SW 1271 (cell line): ENCODE results near the gene RAI14.
"Not testable (repeated sequence)": the region's sequence is repeated elsewhere in the genome, so short reads cannot be mapped to it uniquely, and the experiment has no call there.

Source experiments
- DNase-seq, 2 experiments: peaks; one replicate each; lab custom pipeline; 2025; lab: John Stamatoyannopoulos, UW

RAI14 gene

GRCh38 chr5:34822956-34823715 is 167.0 kb downstream of the RAI14 start:
- no peak for DNase-seq

GRCh38 chr5:34826347-34826746 is 170.2 kb downstream of the RAI14 start:
- no peak for DNase-seq

GRCh38 chr5:34827588-34828506 is 171.7 kb downstream of the RAI14 start:
- no peak for DNase-seq

GRCh38 chr5:34830827-34831226 is 174.7 kb downstream of the RAI14 start:
- not testable (repeated sequence) for DNase-seq

- DNase-seq, result no peak
Measured at GRCh38 chr5:34831303-34831702, 175.2 kb downstream of the RAI14 start.

- no peak for DNase-seq
Measured at GRCh38 chr5:34832568-34832967, 176.4 kb downstream of the RAI14 start.

- no peak for DNase-seq
Measured at GRCh38 chr5:34833090-34833489, 177.0 kb downstream of the RAI14 start.

GRCh38 chr5:34833976-34834793 is 178.1 kb downstream of the RAI14 start:
- DNase-seq, result no peak

- no peak for DNase-seq
Measured at GRCh38 chr5:34834794-34835089, 178.6 kb downstream of the RAI14 start.

- no peak for DNase-seq
Measured at GRCh38 chr5:34835664-34836063, 179.5 kb downstream of the RAI14 start.

GRCh38 chr5:34838785-34839714 is 182.9 kb downstream of the RAI14 start, which contains the start of gene TTC23L:
Gene TTC23L (plus strand): TSS chr5:34839164. CDS start chr5:34840672, 1,508 bp downstream.
- DNase-seq, result peak; percentile 77 to 89

GRCh38 chr5:34841816-34842215 is 185.7 kb downstream of the RAI14 start:
- DNase-seq, result no peak

- no peak for DNase-seq
Measured at GRCh38 chr5:34842554-34842953, 186.4 kb downstream of the RAI14 start.

- no peak for DNase-seq
Measured at GRCh38 chr5:34843497-34843896, 187.4 kb downstream of the RAI14 start.

GRCh38 chr5:34844106-34844505 is 188.0 kb downstream of the RAI14 start:
- DNase-seq, result no peak

GRCh38 chr5:34844999-34845398 is 188.9 kb downstream of the RAI14 start:
- DNase-seq, result no peak

GRCh38 chr5:34847056-34847455 is 190.9 kb downstream of the RAI14 start:
- DNase-seq, result no peak

- DNase-seq, result no peak
Measured at GRCh38 chr5:34847552-34847951, 191.4 kb downstream of the RAI14 start.

- DNase-seq, result no peak
Measured at GRCh38 chr5:34848230-34848629, 192.1 kb downstream of the RAI14 start.

GRCh38 chr5:34849253-34849652 is 193.1 kb downstream of the RAI14 start:
- no peak for DNase-seq
